SK-N-SH (cell line): ENCODE results near the gene S100A10.

Experiments used
- FOXJ3 ChIP-seq: sonication (generic); formaldehyde crosslinking; IDR thresholded peaks from 2 replicates; pipeline ENCODE4 v1.5.1; 2020; ENCODE audit warnings: mild to moderate bottlenecking, missing genetic modification reagents
- FOXM1 ChIP-seq: IDR thresholded peaks from 2 replicates; pipeline ENCODE4 v1.4.0; 2012; ENCODE audit warnings: low read depth, mild to moderate bottlenecking
- MXI1 ChIP-seq: IDR thresholded peaks from 2 replicates; pipeline ENCODE4 v1.6.1; 2012; ENCODE audit warnings: mild to moderate bottlenecking, low read depth, low read length, improper control_type of control experiment
- SIN3A ChIP-seq: IDR thresholded peaks from 2 replicates; pipeline ENCODE4 v1.6.1; 2012; ENCODE audit warnings: low read depth, mild to moderate bottlenecking, low read length, moderate library complexity, borderline replicate concordance
- TF ChIP-seq, protein P1 (sequence below): fragments of 200-600 bp; sonication (generic); IDR thresholded peaks from 2 replicates; pipeline ENCODE4 v1.6.1; 2017; ENCODE audit warnings: antibody characterized with exemption, mild to moderate bottlenecking, moderate library complexity

DNA sequence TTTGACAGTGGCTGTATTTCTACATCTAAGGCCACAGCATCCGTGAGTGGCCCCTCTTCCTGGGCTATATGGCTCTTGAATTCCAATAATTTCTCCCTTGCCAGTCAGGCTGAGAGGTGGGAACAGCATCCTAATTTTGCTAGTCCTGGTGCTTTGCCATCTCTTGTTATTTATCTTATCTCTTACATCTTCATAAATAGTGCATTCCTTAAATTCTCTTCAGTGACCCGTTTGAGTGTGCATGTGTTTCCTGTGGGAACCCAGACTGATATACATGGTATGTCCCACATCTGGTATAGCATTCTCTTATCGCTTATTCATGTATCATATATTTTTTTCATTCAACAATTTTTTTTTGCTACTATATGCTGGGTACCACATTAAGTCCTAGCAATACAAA lies 33.2 kb upstream of the S100A10 start:
- TF ChIP-seq MXI1 (no peak), SIN3A (no peak), FOXM1 (no peak), FOXJ3 (no peak)
- TF ChIP-seq, protein P1, sequence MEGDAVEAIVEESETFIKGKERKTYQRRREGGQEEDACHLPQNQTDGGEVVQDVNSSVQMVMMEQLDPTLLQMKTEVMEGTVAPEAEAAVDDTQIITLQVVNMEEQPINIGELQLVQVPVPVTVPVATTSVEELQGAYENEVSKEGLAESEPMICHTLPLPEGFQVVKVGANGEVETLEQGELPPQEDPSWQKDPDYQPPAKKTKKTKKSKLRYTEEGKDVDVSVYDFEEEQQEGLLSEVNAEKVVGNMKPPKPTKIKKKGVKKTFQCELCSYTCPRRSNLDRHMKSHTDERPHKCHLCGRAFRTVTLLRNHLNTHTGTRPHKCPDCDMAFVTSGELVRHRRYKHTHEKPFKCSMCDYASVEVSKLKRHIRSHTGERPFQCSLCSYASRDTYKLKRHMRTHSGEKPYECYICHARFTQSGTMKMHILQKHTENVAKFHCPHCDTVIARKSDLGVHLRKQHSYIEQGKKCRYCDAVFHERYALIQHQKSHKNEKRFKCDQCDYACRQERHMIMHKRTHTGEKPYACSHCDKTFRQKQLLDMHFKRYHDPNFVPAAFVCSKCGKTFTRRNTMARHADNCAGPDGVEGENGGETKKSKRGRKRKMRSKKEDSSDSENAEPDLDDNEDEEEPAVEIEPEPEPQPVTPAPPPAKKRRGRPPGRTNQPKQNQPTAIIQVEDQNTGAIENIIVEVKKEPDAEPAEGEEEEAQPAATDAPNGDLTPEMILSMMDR: no peak
